Transverse colon (tissue), 4 donors: ENCODE measurements around the gene FBXL13.

Source experiments
- CTCF ChIP-seq, 5 experiments: fragments of 200-600 bp in 3 of 5; fragments of 450-650 bp in 2 of 5; sonication (generic) in 3 of 5; IDR thresholded peaks; 1 replicate in 2 of 5; 2 replicates in 3 of 5; pipeline ENCODE4 v1.5.1; 2016 to 2017; ENCODE audit warnings: antibody characterized with exemption in 5 of 5, inconsistent platforms in 3 of 5, mild to moderate bottlenecking in 2 of 5, moderate library complexity in 1 of 5
- EP300 ChIP-seq: sonication (generic); formaldehyde crosslinking; IDR thresholded peaks from one replicate; pipeline ENCODE4 v1.6.1; 2017; ENCODE audit warnings: antibody characterized with exemption, low read depth
- POLR2A ChIP-seq: fragments of 450-650 bp; IDR thresholded peaks from one replicate; pipeline ENCODE4 v1.6.1; 2016; ENCODE audit warnings: antibody characterized with exemption, mild to moderate bottlenecking, moderate library complexity
- POLR2AphosphoS5 ChIP-seq, 3 donors: sonication (generic); formaldehyde crosslinking; IDR thresholded peaks; one replicate each; pipeline ENCODE4 v1.6.1; 2016; ENCODE audit warnings: antibody characterized with exemption in 3 of 3

- TF ChIP-seq CTCF (IDR thresholded peaks at IDR 0.05) (no peak), POLR2A (no peak), EP300 (no peak), POLR2AphosphoS5 (IDR thresholded peaks at IDR 0.05) (no peak)
These were observed 255.4 kb downstream of the FBXL13 start for GRCh38 chr7:102819151-102819550.
